Stimulated activated CD4-positive, alpha-beta T cell treated with anti-CD3 and anti-CD28 coated beads, Interleukin-15, amount 100 ng/mL, for 48 hours (primary cell): ENCODE measurements around the gene ANKS1B.

ENCODE experiments used
- DNase-seq, 2 donors: peaks; one replicate each; pipeline ENCODE4 v3.0.0-alpha.2; 2020; ENCODE audit warnings: low read depth in 2 of 2

ANKS1B gene

DNA sequence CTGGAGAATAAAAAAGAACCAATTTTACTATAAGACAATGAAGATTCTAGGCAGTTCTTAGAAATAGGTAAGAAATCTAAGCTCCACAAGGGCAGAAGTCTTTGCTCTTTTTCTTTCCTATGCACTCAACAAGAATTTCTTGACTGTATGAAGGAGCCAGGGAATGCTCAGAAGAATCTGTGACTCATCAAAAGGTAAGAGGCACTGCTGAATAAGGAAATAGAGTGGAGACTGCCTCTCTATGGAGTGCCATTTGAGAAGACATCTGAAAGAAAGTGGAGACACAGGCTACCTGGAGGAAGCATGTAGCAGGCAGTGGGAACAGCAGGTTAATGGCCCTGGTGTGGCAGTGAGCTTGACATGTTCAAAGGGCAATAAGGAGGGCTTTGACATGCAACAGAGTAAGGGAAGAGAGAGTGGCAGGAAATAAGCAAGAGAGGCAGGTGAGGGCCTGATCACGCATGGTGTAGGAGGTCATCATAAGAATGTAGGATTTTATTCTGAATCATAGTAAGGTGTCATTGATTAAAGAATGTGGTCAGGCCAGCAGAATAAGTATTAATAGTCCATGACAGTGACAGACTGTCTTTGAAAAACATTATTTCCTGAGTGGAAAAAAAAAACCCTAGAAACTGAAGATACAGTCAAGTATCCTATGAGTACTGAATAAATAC, 783.9 kb downstream of the ANKS1B start:
- DNase-seq: no peak

DNA sequence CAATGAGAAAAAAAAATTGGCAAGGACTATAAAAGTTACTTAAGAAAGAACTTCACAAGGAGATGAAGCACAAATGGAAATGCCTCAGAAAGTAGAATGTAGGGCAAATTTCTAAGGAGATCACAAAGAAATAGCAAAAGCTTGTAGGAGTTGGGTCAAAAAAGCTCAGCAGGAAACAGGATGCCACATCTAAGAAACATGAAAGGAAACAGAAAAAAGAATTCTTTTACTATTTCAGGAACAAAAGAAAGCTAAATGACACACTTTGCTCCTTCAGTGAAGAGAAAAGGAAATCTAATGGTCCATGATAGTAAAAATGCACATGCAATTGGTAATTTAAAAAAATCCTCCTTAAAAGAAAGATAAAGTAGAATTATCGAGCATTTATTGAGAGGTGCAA, 789.3 kb downstream of the ANKS1B start:
- no peak for DNase-seq

DNA sequence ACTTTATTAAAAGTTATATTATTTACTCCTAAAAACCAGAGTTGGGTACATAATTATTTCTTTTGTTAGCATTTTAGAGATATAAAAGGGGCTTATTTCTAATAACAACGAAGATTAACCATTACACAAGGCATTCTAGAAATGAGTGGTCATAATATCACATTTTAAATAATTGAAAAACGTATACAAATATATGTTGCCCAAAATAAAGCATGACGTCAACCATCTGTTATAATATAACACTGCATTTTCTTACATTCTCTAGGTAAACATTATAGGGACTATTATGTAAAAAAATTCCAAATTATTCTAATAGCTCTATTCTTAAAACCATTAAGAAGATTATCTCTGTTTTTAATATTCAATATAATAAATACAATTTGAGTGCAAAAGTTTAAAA, 792.2 kb downstream of the ANKS1B start:
- DNase-seq: no peak

DNA sequence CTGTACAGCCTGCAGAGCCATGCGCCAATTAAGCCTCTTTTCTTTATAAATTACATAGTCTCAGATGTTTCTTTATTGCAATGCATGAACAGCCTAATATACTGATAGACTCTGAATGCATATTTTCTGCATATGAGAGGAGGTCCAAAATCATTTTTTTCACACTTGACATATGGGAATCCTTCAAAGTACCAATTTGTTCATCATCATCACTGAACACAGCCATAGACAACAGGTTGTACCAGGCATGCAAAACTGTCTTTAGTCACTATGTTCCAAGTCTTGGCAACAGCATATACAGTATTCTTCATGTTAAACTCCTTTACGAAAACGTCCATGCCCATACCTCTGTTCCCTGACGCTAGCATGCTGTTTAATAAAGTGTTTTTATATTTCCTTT, 807.9 kb downstream of the ANKS1B start:
- DNase-seq: no peak

DNA sequence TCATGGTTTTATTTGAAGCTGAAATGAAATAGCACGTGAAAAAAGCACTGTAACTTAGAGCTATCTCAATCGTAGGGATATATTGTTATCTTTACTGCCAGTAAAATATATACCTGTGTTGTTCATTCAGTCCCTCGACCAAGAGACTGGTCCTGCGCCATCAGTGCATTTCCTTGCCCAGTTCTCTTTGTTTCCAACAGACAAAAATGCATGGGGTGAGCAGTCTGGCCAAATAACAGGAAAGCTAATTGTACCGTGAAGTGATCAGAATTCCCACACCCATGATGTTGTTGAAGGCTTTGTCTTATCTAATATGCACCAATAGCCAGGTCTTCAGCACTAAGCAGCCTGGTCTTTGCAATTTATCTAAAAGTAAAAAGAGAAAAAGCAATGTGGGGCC, 814.3 kb downstream of the ANKS1B start:
- DNase-seq: no peak

DNA sequence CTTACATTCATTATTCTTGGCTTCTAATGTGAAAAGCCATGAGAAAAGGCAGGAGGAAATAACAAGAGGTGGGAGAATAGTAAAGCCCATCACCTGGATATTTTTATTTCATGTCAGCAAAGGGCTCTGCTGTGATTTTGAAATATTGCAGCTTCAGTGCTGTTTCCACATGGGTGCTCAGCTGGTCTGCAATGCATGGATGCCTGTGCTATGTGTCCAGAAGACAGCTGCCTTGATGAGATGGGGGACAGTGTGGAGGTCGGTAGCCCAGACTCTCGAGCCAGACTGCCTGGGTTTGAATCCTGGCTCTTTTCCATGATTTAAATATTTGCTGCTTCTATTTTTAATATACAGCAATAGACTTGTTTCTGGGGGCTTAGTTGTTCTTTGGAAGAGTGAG, 814.7 kb downstream of the ANKS1B start:
- DNase-seq: no peak

DNA sequence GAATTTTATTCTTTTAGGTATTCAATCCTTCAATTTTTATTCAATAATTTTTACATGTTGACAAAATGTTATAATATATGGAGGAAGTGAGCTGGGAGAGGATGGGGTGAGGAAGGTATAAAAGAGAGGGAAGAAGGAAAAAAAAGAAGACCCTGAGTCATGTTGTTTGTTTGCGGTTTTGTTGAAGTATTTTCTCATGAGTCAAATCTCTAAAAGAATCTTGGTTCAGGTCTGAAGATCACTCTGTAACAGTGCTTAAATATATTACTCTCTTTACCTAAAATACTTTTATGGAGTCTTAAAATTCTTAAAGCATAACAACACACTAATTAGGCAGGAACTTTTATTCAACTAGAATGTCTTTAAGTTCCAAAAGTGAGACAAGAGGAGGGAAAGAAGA, 826.8 kb downstream of the ANKS1B start:
- no peak for DNase-seq

DNA sequence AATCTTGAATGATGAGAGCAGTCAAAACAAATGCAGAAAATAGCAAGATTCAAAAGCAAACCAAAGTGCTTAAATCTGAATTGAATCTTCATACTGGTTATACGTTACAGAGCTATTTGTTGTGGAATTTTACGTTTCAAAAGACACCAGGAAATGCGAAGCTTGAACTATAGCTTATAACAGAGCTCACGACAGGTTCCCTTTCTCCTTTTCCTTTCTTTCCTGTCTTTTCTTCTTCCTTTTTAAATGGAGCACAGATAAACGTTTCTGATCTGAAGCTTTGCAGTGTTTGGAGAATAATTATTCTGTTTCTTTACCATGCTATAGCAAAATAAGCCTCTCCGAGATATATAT, 829.8 kb downstream of the ANKS1B start:
- no peak for DNase-seq

DNA sequence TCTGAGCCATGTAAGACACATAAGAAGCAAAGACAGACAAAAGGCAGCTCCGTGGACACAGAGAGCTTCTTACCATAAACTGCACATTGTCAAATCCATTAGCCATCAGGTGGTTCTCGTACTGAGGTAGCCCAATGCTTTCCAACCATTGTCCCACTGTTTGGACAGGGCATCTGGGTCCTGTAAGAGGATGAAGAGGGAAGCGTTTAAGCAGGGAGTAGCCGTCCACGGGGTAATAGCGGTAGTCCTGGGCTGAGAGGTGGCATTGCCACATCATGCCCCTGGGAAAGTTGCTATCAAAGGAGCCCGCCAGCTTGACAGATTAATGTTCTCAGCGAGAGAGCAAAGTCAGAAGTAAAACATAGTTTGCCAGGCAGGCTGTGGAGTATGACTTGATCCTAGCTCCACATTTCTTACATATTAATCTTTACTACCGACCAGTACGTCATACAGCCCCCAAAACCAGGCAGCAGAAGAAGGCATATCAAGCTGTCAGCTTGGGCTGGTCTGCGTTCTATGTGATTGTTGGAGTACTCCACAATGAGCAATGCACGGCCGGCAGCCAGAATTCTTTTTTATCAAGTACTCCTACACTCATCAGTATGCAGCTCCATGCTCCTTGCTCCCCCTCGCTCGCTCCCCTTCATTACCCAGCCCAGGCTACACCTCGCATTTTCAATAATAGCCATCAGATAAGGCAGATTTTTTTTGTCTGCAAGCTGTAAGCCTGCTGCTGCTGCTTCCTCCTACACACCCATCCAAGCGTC, 830.3 kb downstream of the ANKS1B start:
- no peak for DNase-seq

DNA sequence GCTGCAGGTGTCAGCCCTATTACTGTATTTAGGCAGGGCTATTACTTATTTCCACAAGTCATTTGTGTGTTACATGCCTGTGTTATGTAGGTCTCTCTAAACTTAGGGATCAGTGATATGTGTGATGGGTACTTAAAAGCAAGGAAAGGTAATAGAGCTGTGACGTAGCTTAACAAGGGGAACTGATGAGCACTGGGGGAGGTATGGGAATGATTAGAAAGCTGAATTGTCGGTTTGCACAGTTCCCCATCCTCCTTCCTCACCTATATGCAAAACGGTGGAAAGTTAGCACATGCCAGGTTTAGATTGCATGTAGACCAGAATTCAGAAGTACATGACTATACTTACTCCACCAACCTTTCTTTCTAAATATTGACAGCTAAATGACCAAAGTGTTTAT, 831.4 kb downstream of the ANKS1B start:
- DNase-seq: no peak

DNA sequence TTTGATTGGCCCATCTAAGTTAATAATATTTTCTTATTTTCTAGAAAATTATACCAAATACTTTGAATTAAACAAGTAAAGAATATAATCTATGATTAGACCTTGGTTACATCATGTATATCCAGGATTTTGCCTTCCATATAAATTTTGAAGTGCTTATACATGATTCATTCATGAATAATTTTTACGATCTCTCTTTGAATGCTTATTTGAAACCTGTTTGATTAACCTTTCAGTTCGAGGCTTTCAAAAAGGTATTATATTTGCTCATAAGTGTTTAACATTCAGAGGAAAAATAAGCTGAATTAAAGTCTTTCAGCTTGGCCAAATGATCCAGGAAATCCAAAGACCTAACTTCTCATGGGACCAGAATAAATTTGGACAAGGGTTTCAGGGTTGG, 832.4 kb downstream of the ANKS1B start:
- DNase-seq: no peak

DNA sequence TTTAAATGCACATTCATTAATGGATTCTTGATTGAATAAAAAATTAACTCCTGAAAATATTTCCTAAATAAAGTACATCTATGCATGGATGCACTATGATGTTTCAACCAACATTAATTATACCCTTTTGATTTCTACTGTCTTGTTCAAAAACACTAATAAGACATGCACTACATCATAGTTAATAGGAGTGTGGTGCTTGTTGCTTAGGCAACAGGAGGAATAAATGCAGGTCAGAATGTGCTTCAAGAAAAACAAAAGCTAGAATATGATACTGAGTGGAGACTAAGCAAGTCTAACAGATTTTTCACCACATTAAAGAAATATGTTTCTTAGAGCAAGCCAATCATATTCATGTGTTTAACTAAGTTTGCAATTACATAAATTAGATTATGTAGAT, 833.0 kb downstream of the ANKS1B start:
- no peak for DNase-seq

DNA sequence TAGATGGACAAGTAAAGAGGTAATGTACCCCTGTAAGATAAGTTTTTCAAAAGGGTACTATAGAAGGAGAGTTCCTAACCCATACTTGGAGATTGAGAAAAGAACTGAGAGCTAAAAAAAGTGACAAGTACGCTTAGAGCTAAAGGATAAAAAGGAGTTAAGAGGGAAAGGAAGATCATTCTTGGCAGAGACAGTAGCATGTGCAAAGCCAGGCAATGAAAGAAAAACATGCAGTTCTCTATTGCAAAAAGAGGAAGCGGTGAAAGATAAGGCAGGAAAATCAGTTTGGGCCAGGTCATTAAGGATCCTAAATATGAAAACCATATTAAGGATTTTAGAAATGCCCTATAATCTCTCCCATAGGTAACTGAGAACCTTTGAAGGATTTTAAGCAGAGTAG, 837.6 kb downstream of the ANKS1B start:
- DNase-seq: no peak

DNA sequence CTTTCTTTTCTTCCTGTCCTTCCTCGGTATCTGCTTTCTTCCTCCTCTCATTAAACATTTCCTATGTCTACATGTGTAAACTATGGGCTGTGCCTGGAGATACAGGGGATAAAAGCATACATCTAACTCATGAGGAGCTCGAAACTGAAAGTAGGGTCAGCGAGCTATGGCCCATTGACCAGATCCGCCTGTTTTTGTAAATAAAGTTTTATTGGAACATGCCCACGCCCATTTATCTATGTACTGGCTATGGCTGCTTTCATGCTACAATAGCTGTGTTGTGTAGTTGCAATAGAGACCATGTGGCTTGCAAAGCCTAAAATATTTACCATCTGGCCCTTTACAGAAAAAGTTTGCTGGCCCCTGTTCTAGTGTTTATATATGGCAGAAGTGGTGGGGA, 838.0 kb downstream of the ANKS1B start:
- DNase-seq: no peak

DNA sequence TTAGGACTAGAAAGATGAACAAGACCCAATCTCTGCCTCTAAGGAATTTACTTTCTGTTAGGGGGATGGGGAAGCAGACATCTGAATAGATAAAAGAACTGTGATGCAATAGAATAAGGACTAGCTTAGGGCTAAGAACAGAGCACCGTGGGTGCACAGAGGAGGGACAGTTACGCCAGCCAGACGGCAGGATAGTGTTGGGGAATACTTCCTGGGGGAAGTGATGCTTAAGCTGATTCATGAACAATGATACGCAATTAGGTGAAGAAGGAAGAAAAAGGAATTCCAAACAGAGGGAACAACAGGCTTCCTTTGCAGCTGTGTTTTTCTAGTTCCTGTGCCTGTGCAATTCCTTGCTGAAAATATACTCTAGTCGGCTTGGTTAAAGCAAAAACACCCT, 838.6 kb downstream of the ANKS1B start:
- no peak for DNase-seq

DNA sequence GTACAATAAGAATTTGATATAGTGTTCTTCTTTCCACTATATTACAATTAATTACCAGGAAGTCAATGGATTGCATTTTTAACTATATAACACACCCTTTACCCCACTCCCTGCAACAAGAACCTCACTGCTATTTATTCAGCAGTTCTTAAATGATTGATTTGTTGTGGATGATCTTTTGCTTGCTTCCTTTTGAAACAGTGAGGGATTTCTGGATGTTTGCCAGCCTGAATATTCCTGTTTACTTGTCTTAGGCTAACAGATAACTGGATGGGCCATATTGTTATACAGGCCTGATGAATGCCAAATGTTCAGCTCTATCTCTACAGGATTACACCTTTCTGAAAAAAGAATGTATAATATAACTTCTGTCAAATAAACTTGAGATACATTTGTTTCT, 842.1 kb downstream of the ANKS1B start:
- no peak for DNase-seq

DNA sequence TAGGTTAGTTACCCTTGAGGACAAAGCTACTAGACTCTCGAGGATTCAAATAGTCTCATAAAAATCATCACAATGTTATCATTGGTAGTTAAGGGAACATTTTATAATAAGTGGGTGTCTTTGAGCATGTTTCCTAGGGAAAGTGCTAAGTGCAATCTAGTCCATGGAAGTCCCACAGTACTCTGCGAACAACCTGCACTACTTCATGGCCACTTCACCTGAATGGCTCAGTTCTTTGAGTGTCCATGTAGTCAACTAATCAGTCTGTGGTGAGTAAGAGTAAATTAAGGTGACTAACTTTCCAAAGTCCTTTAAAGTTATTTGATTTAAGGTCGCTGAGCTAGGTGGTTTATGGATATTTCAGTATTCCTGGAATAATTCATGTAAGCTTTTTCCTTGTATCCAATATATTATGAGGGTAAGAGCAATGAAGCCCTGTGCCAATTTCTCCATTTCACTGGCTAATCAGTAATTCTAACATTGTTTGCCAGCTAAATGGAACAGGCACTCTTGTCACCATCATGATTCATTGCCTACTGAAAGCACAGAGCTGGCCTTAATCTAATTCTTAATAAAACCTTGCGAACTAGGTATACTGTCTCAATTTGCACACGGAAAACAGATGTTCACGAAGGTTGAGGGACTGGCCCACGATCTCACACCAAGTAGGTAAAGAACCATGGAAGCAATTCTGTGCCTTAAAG, 844.6 kb downstream of the ANKS1B start:
- DNase-seq: no peak

DNA sequence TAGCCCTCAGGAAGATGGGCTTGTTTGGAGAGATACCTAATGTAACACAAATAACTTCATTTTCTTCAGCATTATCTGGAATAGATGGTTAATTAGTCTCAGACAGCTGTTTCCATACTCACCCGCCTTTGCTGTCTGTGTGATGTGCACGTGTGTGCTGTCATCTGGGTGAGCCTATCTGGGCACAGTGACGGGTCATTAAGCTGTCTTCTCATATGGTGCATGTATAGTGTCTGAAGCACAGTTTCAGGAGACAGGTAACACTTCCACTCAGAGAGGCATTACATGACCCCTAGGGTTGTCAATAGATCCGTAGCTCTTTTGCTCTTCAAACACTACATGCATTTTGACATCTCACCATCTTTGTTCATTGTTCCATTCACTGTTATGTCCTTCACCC, 846.3 kb downstream of the ANKS1B start:
- DNase-seq: no peak

DNA sequence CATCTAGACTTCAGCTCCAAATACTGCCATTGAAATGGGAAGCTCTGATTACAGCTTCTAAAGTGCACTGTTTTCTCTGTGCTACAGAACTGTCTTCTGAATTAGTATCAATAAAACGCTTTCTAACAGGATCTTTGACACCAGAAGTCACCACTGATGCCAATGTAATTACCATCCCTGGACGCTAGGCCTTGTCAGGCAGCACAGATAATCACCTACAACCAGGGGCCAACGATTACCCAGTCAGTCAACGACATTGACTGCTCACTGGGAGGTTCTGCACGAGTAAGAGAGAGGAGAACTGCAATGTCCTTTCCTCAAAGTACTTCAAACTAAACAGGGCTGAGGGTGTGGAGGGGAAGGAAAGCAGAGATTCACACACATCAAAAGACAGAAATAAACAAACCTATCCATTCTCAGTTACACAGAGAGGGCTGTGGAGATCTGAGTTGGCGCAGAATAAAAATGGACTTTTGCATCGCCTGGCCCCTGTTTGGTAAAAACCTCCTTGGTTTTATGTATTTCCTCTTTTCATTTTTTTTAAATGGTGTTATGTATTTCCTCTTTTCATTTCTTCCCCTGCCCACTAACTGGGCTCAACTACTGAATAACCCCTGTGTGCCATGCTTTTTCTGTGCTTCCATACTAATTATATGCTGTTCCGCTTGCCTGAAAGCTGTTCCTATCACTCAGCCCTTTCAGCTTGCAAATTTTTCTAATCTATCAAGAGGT, 847.4 kb downstream of the ANKS1B start:
- DNase-seq: no peak

DNA sequence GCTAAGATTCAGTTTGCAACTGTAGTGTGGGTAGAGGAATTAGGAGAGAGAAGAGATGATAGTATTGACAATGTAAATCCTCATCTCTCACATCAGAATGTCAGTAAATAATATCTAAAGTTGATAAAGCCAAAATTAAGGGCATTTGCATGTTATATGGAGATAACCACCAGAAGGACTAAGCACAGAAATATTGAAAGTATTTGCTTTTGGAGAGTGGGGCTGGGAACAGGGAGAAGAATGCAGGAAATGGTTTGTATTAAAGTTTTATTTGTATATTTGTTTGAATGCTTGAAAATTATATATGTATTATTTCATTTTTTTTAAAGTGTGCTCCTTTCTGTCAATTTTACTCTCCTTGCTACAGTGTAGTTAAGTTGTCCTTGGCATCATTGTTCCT, 848.2 kb downstream of the ANKS1B start:
- DNase-seq: no peak

DNA sequence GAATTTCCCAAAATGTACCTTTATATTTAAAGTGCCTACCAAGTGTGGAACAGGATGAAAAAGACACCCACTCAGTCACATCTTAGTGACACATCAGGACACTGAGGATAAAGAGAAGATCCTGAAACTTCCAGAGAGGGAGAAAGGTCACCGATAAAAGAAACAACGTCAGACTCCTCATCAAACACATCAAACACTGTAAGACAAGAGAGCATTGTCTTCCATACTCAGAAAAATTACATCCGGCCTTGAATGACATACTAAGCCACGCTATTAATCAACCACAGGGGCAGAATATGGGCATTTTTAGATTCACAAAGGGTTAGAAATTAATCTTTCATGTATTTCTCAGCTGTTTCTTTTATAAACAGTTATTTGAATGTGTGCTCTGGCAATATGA, 849.4 kb downstream of the ANKS1B start:
- DNase-seq: no peak

DNA sequence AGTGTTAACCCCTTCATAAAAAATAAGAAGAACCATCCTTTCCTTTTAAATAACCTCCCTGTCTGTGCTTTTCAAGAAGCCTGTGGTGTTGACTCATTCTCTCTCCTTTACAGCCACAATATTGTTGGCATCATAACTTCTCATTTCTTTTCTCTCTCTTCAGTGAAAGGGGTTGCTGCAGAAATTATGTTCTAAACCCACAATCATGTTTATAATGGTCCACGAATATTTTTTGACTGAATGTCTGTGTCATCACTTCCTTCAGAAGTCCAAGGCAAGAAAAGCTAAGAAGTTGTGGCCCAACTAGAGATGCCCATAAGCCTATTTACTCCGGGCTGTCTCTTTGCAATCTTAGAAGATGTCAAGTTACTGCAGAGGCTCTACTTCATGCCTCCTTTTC, 851.3 kb downstream of the ANKS1B start:
- no peak for DNase-seq
